Hindlimb muscle (tissue), 1 donor: Measurements from ENCODE around the gene PDZD2. TPM values are rescaled to one million over a fixed set of nuclear protein-coding genes. Genes with fewer than 3 reads are reported as not detected.
"Not testable (repeated sequence)": the region's sequence is repeated elsewhere in the genome, so short reads cannot be mapped to it uniquely, and the experiment has no call there.

Experiments used
- DNase-seq: peaks from one replicate; pipeline ENCODE4 v3.0.0-alpha.2; 2013
- polyA plus RNA-seq: library from polyadenylated mRNA; unstranded; fragments of 120-200 nt; gene quantifications from one replicate; pipeline ENCODE4 v1.2.1, GENCODE V29; 2013; ENCODE audit not compliant: insufficient read length

Gene PDZD2
- polyA plus RNA-seq, 1 donor: 6.1 TPM

GRCh38 chr5:31736127-31736526 lies 97.2 kb downstream of the PDZD2 start:
- no peak for DNase-seq

GRCh38 chr5:31738199-31738598 lies 99.3 kb downstream of the PDZD2 start:
- no peak for DNase-seq

- peak; percentile 36 for DNase-seq
These were observed 102.6 kb downstream of the PDZD2 start for GRCh38 chr5:31741496-31741895.

GRCh38 chr5:31743678-31744077 lies 104.7 kb downstream of the PDZD2 start:
- no peak for DNase-seq

GRCh38 chr5:31748458-31749172 lies 109.7 kb downstream of the PDZD2 start:
- DNase-seq: no peak

GRCh38 chr5:31750215-31750614 lies 111.3 kb downstream of the PDZD2 start:
- DNase-seq: no peak

- DNase-seq: no peak
These were observed 112.7 kb downstream of the PDZD2 start for GRCh38 chr5:31751610-31752009.

- no peak for DNase-seq
These were observed 114.9 kb downstream of the PDZD2 start for GRCh38 chr5:31753700-31754357.

- DNase-seq: no peak
These were observed 115.4 kb downstream of the PDZD2 start for GRCh38 chr5:31754358-31754704.

- no peak for DNase-seq
These were observed 116.1 kb downstream of the PDZD2 start for GRCh38 chr5:31754741-31755675.

GRCh38 chr5:31755676-31756230 lies 116.8 kb downstream of the PDZD2 start:
- no peak for DNase-seq

- DNase-seq: no peak
These were observed 118.9 kb downstream of the PDZD2 start for GRCh38 chr5:31757806-31758205.

GRCh38 chr5:31758803-31759425 lies 120.0 kb downstream of the PDZD2 start:
- DNase-seq: no peak

- no peak for DNase-seq
These were observed 121.0 kb downstream of the PDZD2 start for GRCh38 chr5:31759925-31760324.

- DNase-seq: no peak
These were observed 122.9 kb downstream of the PDZD2 start for GRCh38 chr5:31761877-31762276.

- DNase-seq: no peak
These were observed 124.5 kb downstream of the PDZD2 start for GRCh38 chr5:31763424-31763823.

GRCh38 chr5:31764687-31765086 lies 125.8 kb downstream of the PDZD2 start:
- not testable (repeated sequence) for DNase-seq

- no peak for DNase-seq
These were observed 128.6 kb downstream of the PDZD2 start for GRCh38 chr5:31767335-31768031.

GRCh38 chr5:31768046-31768445 lies 129.1 kb downstream of the PDZD2 start:
- no peak for DNase-seq

GRCh38 chr5:31768784-31769183 lies 129.9 kb downstream of the PDZD2 start:
- DNase-seq: no peak

GRCh38 chr5:31769530-31769929 lies 130.6 kb downstream of the PDZD2 start:
- DNase-seq: no peak
